Endodermal cell (in vitro differentiated cells): ENCODE results near the gene TMEM33. TPM values are rescaled to one million over a fixed set of nuclear protein-coding genes. Genes with fewer than 3 reads are reported as not detected.

ENCODE experiments used
- DNase-seq: peaks from one replicate; pipeline ENCODE4 v3.0.0-alpha.2; 2017
- H3K27ac ChIP-seq: 2 replicates; pipeline ENCODE4 v1.5.1; 2013; ENCODE audit warnings: mild to moderate bottlenecking, low read depth, low read length, moderate library complexity
- H3K27me3 ChIP-seq: 2 replicates; pipeline ENCODE4 v1.6.1; 2013; ENCODE audit warnings: mild to moderate bottlenecking, low read length, moderate library complexity; ENCODE audit not compliant: insufficient read depth, control insufficient read depth, poor library complexity, severe bottlenecking
- H3K36me3 ChIP-seq: 2 replicates; pipeline ENCODE4 v1.7.0; 2013; ENCODE audit warnings: mild to moderate bottlenecking, low read length, moderate library complexity; ENCODE audit not compliant: control insufficient read depth, insufficient read depth
- H3K4me1 ChIP-seq: one replicate; pipeline ENCODE4 v1.7.0; 2013; ENCODE audit warnings: low read length; ENCODE audit not compliant: control insufficient read depth, insufficient read depth
- H3K4me3 ChIP-seq: 2 replicates; pipeline ENCODE4 v1.5.1; 2013; ENCODE audit warnings: mild to moderate bottlenecking, low read length, moderate library complexity
- H3K9ac ChIP-seq: 2 replicates; pipeline ENCODE4 v1.6.1; 2013; ENCODE audit warnings: mild to moderate bottlenecking, low read length, moderate library complexity; ENCODE audit not compliant: poor library complexity, severe bottlenecking; ENCODE audit errors: extremely low read depth
- H3K9me3 ChIP-seq: 2 replicates; pipeline ENCODE4 v1.6.1; 2013; ENCODE audit warnings: mild to moderate bottlenecking, low read length, moderate library complexity; ENCODE audit not compliant: control insufficient read depth
- H3K27ac Mint-ChIP-seq: 2 replicates; pipeline ENCODE4 v1.8.0; 2020; ENCODE audit warnings: mixed read lengths
- H3K27me3 Mint-ChIP-seq: 2 replicates; pipeline ENCODE4 v1.8.0; 2021; ENCODE audit warnings: mild to moderate bottlenecking, mixed read lengths; ENCODE audit not compliant: insufficient read depth
- H3K36me3 Mint-ChIP-seq: 2 replicates; pipeline ENCODE4 v1.8.0; 2020; ENCODE audit warnings: low read depth, mixed read lengths
- H3K4me1 Mint-ChIP-seq: 2 replicates; pipeline ENCODE4 v1.8.0; 2020; ENCODE audit warnings: mixed read lengths
- H3K4me3 Mint-ChIP-seq: 2 replicates; pipeline ENCODE4 v1.8.0; 2020; ENCODE audit warnings: mild to moderate bottlenecking, moderate library complexity, mixed read lengths
- H3K9me3 Mint-ChIP-seq: 2 replicates; pipeline ENCODE4 v1.8.0; 2020; ENCODE audit warnings: mild to moderate bottlenecking, mixed read lengths
- CTCF ChIP-seq: fragments of 200-600 bp; sonication (generic); conservative IDR thresholded peaks from 2 replicates; pipeline ENCODE4 v1.5.0; 2021; ENCODE audit warnings: antibody characterized with exemption, mild to moderate bottlenecking
- WGBS, 2 experiments: methylation state at CpG; one replicate each; pipeline versions ENCODE4 v1.1.5 to v1.1.7; 2013; ENCODE audit warnings: missing lambda C conversion rate in 2 of 2, mixed read lengths in 1 of 2; ENCODE audit not compliant: insufficient coverage in 1 of 2, insufficient read length in 1 of 2; 5-methylcytosine and 5-hydroxymethylcytosine counted together
- total RNA-seq, 2 donors: library from RNA; stranded (reverse); fragmentation: NEBNext Ultra II Directional in 1 of 2; extraction: Animal tissue kit (Norgen Biotek cat#: 25700) in 1 of 2; gene quantifications; 2 replicates in 1 of 2; 3 replicates in 1 of 2; pipeline ENCODE4 v1.2.1, GENCODE V29; 2021

TMEM33 gene
- total RNA-seq, 2 donors from 2014 or later, result 80.0 to 84.1 TPM

GRCh38 chr4:41999321-41999720, 64.1 kb downstream of the TMEM33 start:
- no peak overlapping the region for H3K4me3 ChIP-seq
- H3K27ac Mint-ChIP-seq, result no peak overlapping the region

GRCh38 chr4:42008011-42008786, 73.0 kb downstream of the TMEM33 start:
- H3K9ac ChIP-seq, result no peak overlapping the region
- WGBS, 2 experiments, result 93 to 95% methylated on average over 3 of the region's 3 CpGs
- Mint-ChIP-seq H3K9me3 (no peaks in the 10 kb centered on the region), H3K36me3 (peaks cover 31% of the 10 kb centered on the region), H3K27ac (no peak overlapping the region), H3K27me3 (no peaks in the 10 kb centered on the region), H3K4me1 (peaks cover 7% of the 10 kb centered on the region), H3K4me3 (no peak overlapping the region)
- DNase-seq, result no peak
- no peak overlapping the region for H3K4me3 ChIP-seq
- H3K36me3 ChIP-seq, result peaks cover 22% of the 10 kb centered on the region
- no peak overlapping the region for H3K27ac ChIP-seq
- no peaks in the 10 kb centered on the region for H3K9me3 ChIP-seq
- H3K27me3 ChIP-seq, result no peaks in the 10 kb centered on the region
- no peak for TF ChIP-seq CTCF
- H3K4me1 ChIP-seq, result peaks cover 4% of the 10 kb centered on the region

More at GRCh38 chr4:41999321-41999720, 64.1 kb downstream of the TMEM33 start:
- peaks cover 20% of the 10 kb centered on the region for H3K36me3 Mint-ChIP-seq
- H3K9ac ChIP-seq, result no peak overlapping the region
- no peak for TF ChIP-seq CTCF
- no peaks in the 10 kb centered on the region for H3K27me3 ChIP-seq
- no peaks in the 10 kb centered on the region for H3K9me3 Mint-ChIP-seq
- no peaks in the 10 kb centered on the region for H3K4me1 ChIP-seq
- no peaks in the 10 kb centered on the region for H3K27me3 Mint-ChIP-seq
- no peak overlapping the region for H3K4me3 Mint-ChIP-seq
- peaks cover 15% of the 10 kb centered on the region for H3K36me3 ChIP-seq
- no peaks in the 10 kb centered on the region for H3K4me1 Mint-ChIP-seq
- no peak overlapping the region for H3K27ac ChIP-seq
- no peak for DNase-seq
- H3K9me3 ChIP-seq, result no peaks in the 10 kb centered on the region

Other genes starting within 250 kb of the TMEM33 start
- gene PHOX2B, start 186.7 kb upstream of the TMEM33 start, total RNA-seq, result not detected
- gene DCAF4L1, start 46.3 kb downstream of the TMEM33 start, total RNA-seq, result under 1 TPM; 0.15 to 0.18 TPM
- 10 to 100 TPM; 66.9 to 78.0 TPM for gene SLC30A9, start 55.1 kb downstream of the TMEM33 start, total RNA-seq
- gene BEND4, start 217.2 kb downstream of the TMEM33 start, total RNA-seq, result 10 to 100 TPM; 11.6 to 13.4 TPM